ENCODE data around the gene GFAP.

GFAP gene

GRCh38 chr17:44919411-44919810 is 4.1 kb upstream of the GFAP start:
- TF ChIP-seq PPARA (CRISPR knock-in tag; IDR thresholded peaks at IDR 0.05; ENCODE audit: borderline replicate concordance), result no peak
- TF ChIP-seq ZNF565 (CRISPR knock-in tag; conservative IDR thresholded peaks at IDR 0.05; ENCODE audit: low read depth), result no peak
- no peak for TF ChIP-seq TCF4 (CRISPR knock-in tag; IDR thresholded peaks at IDR 0.05; ENCODE audit: borderline replicate concordance)

GRCh38 chr17:44918006-44918405 is 2.7 kb upstream of the GFAP start:
- TF ChIP-seq CREB5 (CRISPR knock-in tag; IDR thresholded peaks at IDR 0.05; ENCODE audit: low read depth) (no peak), POU6F1 (CRISPR knock-in tag; IDR thresholded peaks at IDR 0.05; ENCODE audit: borderline replicate concordance, low read depth) (no peak), CSDC2 (CRISPR knock-in tag; IDR thresholded peaks at IDR 0.05) (no peak), PPARA (CRISPR knock-in tag; IDR thresholded peaks at IDR 0.05; ENCODE audit: borderline replicate concordance) (no peak), TOX (CRISPR knock-in tag; IDR thresholded peaks at IDR 0.05; ENCODE audit: borderline replicate concordance) (no peak)
- ATAC-seq, result no peak

More at GRCh38 chr17:44919411-44919810, 4.1 kb upstream of the GFAP start:
- ATAC-seq, result no peak

- no peak for TF ChIP-seq ZC3H10 (CRISPR knock-in tag; IDR thresholded peaks at IDR 0.05)
- no peak for TF ChIP-seq TSHZ2 (CRISPR knock-in tag; IDR thresholded peaks at IDR 0.05)
- TF ChIP-seq PATZ1 (CRISPR knock-in tag; IDR thresholded peaks at IDR 0.05; ENCODE audit: borderline replicate concordance), result no peak
- TF ChIP-seq BACH2 (CRISPR knock-in tag; IDR thresholded peaks at IDR 0.05; ENCODE audit: borderline replicate concordance), result no peak
- no peak for TF ChIP-seq OSR1 (CRISPR knock-in tag; IDR thresholded peaks at IDR 0.05)
- TF ChIP-seq POU6F1 (CRISPR knock-in tag; IDR thresholded peaks at IDR 0.05; ENCODE audit: borderline replicate concordance, low read depth), result no peak
- no peak for TF ChIP-seq RARB (CRISPR knock-in tag; IDR thresholded peaks at IDR 0.05)
- no peak for ATAC-seq
These were observed 2.2 kb upstream of the GFAP start for GRCh38 chr17:44917456-44917855.

- ATAC-seq, result peak; percentile 59
- TF ChIP-seq PATZ1 (CRISPR knock-in tag; IDR thresholded peaks at IDR 0.05; ENCODE audit: borderline replicate concordance), result no peak
- no peak for TF ChIP-seq TOX (CRISPR knock-in tag; IDR thresholded peaks at IDR 0.05; ENCODE audit: borderline replicate concordance)
- no peak for TF ChIP-seq ZFP30 (CRISPR knock-in tag; IDR thresholded peaks at IDR 0.05)
- TF ChIP-seq TSHZ2 (CRISPR knock-in tag; IDR thresholded peaks at IDR 0.05), result no peak
- TF ChIP-seq ISL1 (CRISPR knock-in tag; IDR thresholded peaks at IDR 0.05), result no peak
- TF ChIP-seq RARB (CRISPR knock-in tag; IDR thresholded peaks at IDR 0.05), result no peak
- TF ChIP-seq ZNF70 (CRISPR knock-in tag; IDR thresholded peaks at IDR 0.05), result no peak
- no peak for TF ChIP-seq ZFP3 (CRISPR knock-in tag; IDR thresholded peaks at IDR 0.05)
- no peak for TF ChIP-seq CSDC2 (CRISPR knock-in tag; IDR thresholded peaks at IDR 0.05)
- TF ChIP-seq CREB5 (CRISPR knock-in tag; IDR thresholded peaks at IDR 0.05; ENCODE audit: low read depth), result no peak
- TF ChIP-seq SNAI2 (CRISPR knock-in tag; IDR thresholded peaks at IDR 0.05), result no peak
- TF ChIP-seq ZNF565 (CRISPR knock-in tag; conservative IDR thresholded peaks at IDR 0.05; ENCODE audit: low read depth), result no peak
These were observed 1.5 kb upstream of the GFAP start for GRCh38 chr17:44916781-44917241.
